ENCODE results near the gene MSI2.

Gene MSI2

GRCh38 chr17:57266902-57267311 lies 10.6 kb downstream of the MSI2 start:
- H3K27ac ChIP-seq: peak overlapping the region; percentile 32
- DNase-seq: peak; percentile 77
- TF ChIP-seq CTCF (IDR thresholded peaks at IDR 0.05; ENCODE audit: low read depth, low read length): no peak
- no peaks in the 10 kb centered on the region for H3K27me3 ChIP-seq (ENCODE audit: insufficient read depth, low read depth, severe bottlenecking)
- no peaks in the 10 kb centered on the region for H3K9me3 ChIP-seq (ENCODE audit: severe bottlenecking)
- no peak overlapping the region for H3K4me3 ChIP-seq (ENCODE audit: low read depth, low read length)
- peaks cover 99% of the 10 kb centered on the region for H3K36me3 ChIP-seq

GRCh38 chr17:57268181-57268580 lies 11.9 kb downstream of the MSI2 start:
- DNase-seq: no peak
- Histone ChIP-seq H3K4me3 (ENCODE audit: low read depth, low read length) (no peak overlapping the region), H3K36me3 (peaks cover 99% of the 10 kb centered on the region), H3K27ac (no peak overlapping the region), H3K9me3 (ENCODE audit: severe bottlenecking) (no peaks in the 10 kb centered on the region), H3K27me3 (ENCODE audit: insufficient read depth, low read depth, severe bottlenecking) (no peaks in the 10 kb centered on the region)
- TF ChIP-seq CTCF (IDR thresholded peaks at IDR 0.05; ENCODE audit: low read depth, low read length): no peak

GRCh38 chr17:57269052-57269451 lies 12.7 kb downstream of the MSI2 start:
- TF ChIP-seq CTCF (IDR thresholded peaks at IDR 0.05; ENCODE audit: low read depth, low read length): no peak
- Histone ChIP-seq H3K27me3 (ENCODE audit: insufficient read depth, low read depth, severe bottlenecking) (no peaks in the 10 kb centered on the region), H3K27ac (no peak overlapping the region), H3K9me3 (ENCODE audit: severe bottlenecking) (no peaks in the 10 kb centered on the region), H3K36me3 (peaks cover 97% of the 10 kb centered on the region), H3K4me3 (ENCODE audit: low read depth, low read length) (no peak overlapping the region)
- DNase-seq: no peak

- no peak overlapping the region for H3K27ac ChIP-seq
- no peaks in the 10 kb centered on the region for H3K9me3 ChIP-seq (ENCODE audit: severe bottlenecking)
- no peak overlapping the region for H3K4me3 ChIP-seq (ENCODE audit: low read depth, low read length)
- H3K27me3 ChIP-seq (ENCODE audit: insufficient read depth, low read depth, severe bottlenecking): no peaks in the 10 kb centered on the region
- DNase-seq: no peak
- no peak for TF ChIP-seq CTCF (IDR thresholded peaks at IDR 0.05; ENCODE audit: low read depth, low read length)
- H3K36me3 ChIP-seq: peaks cover 97% of the 10 kb centered on the region
Measured at GRCh38 chr17:57269598-57270255, 13.4 kb downstream of the MSI2 start.

GRCh38 chr17:57270801-57271245 lies 14.5 kb downstream of the MSI2 start:
- peaks cover 97% of the 10 kb centered on the region for H3K36me3 ChIP-seq
- no peaks in the 10 kb centered on the region for H3K9me3 ChIP-seq (ENCODE audit: severe bottlenecking)
- H3K27ac ChIP-seq: no peak overlapping the region
- no peak for TF ChIP-seq CTCF (IDR thresholded peaks at IDR 0.05; ENCODE audit: low read depth, low read length)
- no peak for DNase-seq
- H3K27me3 ChIP-seq (ENCODE audit: insufficient read depth, low read depth, severe bottlenecking): no peaks in the 10 kb centered on the region
- H3K4me3 ChIP-seq (ENCODE audit: low read depth, low read length): no peak overlapping the region

GRCh38 chr17:57271821-57272220 lies 15.5 kb downstream of the MSI2 start:
- peaks cover 96% of the 10 kb centered on the region for H3K36me3 ChIP-seq
- no peak for TF ChIP-seq CTCF (IDR thresholded peaks at IDR 0.05; ENCODE audit: low read depth, low read length)
- no peaks in the 10 kb centered on the region for H3K27me3 ChIP-seq (ENCODE audit: insufficient read depth, low read depth, severe bottlenecking)

More at GRCh38 chr17:57271821-57272220, 15.5 kb downstream of the MSI2 start:
- no peak overlapping the region for H3K27ac ChIP-seq
- no peaks in the 10 kb centered on the region for H3K9me3 ChIP-seq (ENCODE audit: severe bottlenecking)
- no peak overlapping the region for H3K4me3 ChIP-seq (ENCODE audit: low read depth, low read length)
- no peak for DNase-seq
